Body of pancreas (tissue), 4 donors: Measurements from ENCODE around the gene SLC38A11. TPM values are rescaled to one million over a fixed set of nuclear protein-coding genes. Genes with fewer than 3 reads are reported as not detected.
"Not testable (repeated sequence)": the region's sequence is repeated elsewhere in the genome, so short reads cannot be mapped to it uniquely, and the experiment has no call there.

ENCODE experiments used
- ATAC-seq: fragments of 150-250 bp; one replicate; pipeline ENCODE4 v1.9.1; 2016
- DNase-seq, 4 donors: peaks; one replicate each; pipeline ENCODE4 v3.0.0-alpha.2; 2019
- H3K27ac ChIP-seq, 4 donors: fragments of 200-600 bp; sonication (generic); 1 replicate in 3 of 4; 2 replicates in 1 of 4; pipeline versions ENCODE4 v1.5.1 to v1.6.1; 2016 to 2019; ENCODE audit warnings: mild to moderate bottlenecking in 1 of 4, mixed read lengths in 1 of 4, moderate library complexity in 1 of 4
- H3K27me3 ChIP-seq, 2 donors: fragments of 200-600 bp; sonication (generic); one replicate each; pipeline ENCODE4 v1.6.0; 2016; ENCODE audit warnings: mild to moderate bottlenecking in 1 of 2
- H3K36me3 ChIP-seq, 2 donors: fragments of 200-600 bp; sonication (generic); replicated peaks in 1 of 2; 2 replicates each; pipeline ENCODE4 v1.5.1; 2016; ENCODE audit warnings: low read depth in 2 of 2; ENCODE audit not compliant: insufficient read depth in 1 of 2
- H3K4me1 ChIP-seq: fragments of 200-600 bp; sonication (generic); one replicate; pipeline ENCODE4 v1.6.0; 2016
- H3K4me3 ChIP-seq, 2 donors: fragments of 200-600 bp; sonication (generic); 1 replicate in 1 of 2; 2 replicates in 1 of 2; pipeline ENCODE4 v1.5.1; 2016 to 2019
- H3K9me3 ChIP-seq, 3 donors: fragments of 200-600 bp; sonication (generic); 1 replicate in 2 of 3; 2 replicates in 1 of 3; pipeline ENCODE4 v1.5.1; 2016
- CTCF ChIP-seq, 7 experiments: fragments of 450-650 bp in 4 of 7; fragments of 200-600 bp in 3 of 7; sonication (generic) in 3 of 7; IDR thresholded peaks; one replicate each; pipeline ENCODE4 v1.5.1; 2016 to 2019; ENCODE audit warnings: antibody characterized with exemption in 7 of 7
- POLR2A ChIP-seq, 3 donors: fragments of 450-650 bp; IDR thresholded peaks; one replicate each; pipeline ENCODE4 v1.6.1; 2016; ENCODE audit warnings: antibody characterized with exemption in 3 of 3, mild to moderate bottlenecking in 2 of 3
- WGBS, 2 donors: methylation state at CpG; one replicate each; pipeline ENCODE4 v1.1.5; 2017; 5-methylcytosine and 5-hydroxymethylcytosine counted together
- intact Hi-C: fragments of 100-400 bp; cut with DNase I; formaldehyde crosslinking; loops from one replicate; pipeline ENCODE4 v1.15.1; 2023
- total RNA-seq, 2 donors: library from RNA; depleted of rRNA; stranded (reverse); fragments of >200 nt; gene quantifications; one replicate each; pipeline ENCODE4 v1.1.0, GENCODE V29; 2016

Gene SLC38A11
- 1 to 10 TPM; 1.6 to 2.9 TPM for total RNA-seq

- Histone ChIP-seq H3K4me3 (peak within 1 kb of the TSS in 1 of 2 donors; percentile 45), H3K27ac (peak within 1 kb of the TSS in 3 of 4 donors; percentile 47 to 58 (median 49)), H3K9me3 (no peaks in the 10 kb centered on the region), H3K4me1 (no peaks in the 10 kb centered on the region), H3K36me3 (no peaks in the 10 kb centered on the region), H3K27me3 (no peaks in the 10 kb centered on the region)
- DNase-seq (peak; percentile 22 to 60 (median 36)), ATAC-seq (peak; percentile 82)
- TF ChIP-seq CTCF (IDR thresholded peaks at IDR 0.05) (peak in 3 of 7 experiments; percentile 7 to 33 (median 13)), POLR2A (IDR thresholded peaks at IDR 0.05) (no peak)
- WGBS, 2 donors: 17 to 19% methylated on average over 30 to 33 of the region's 34 CpGs
- intact Hi-C loops: no loop called here
Observed at GRCh38 chr2:164954954-164955701, at the start of gene SLC38A11. Gene SLC38A11 (minus strand): TSS chr2:164955525. CDS start chr2:164955247, 278 bp downstream.

- peaks cover 17% of the 10 kb centered on the region for H3K4me1 ChIP-seq
- TF ChIP-seq CTCF (IDR thresholded peaks at IDR 0.05) (no peak), POLR2A (IDR thresholded peaks at IDR 0.05) (no peak)
- intact Hi-C loops: no loop called here
Observed at GRCh38 chr2:165003443-165004130, 48.3 kb upstream of the SLC38A11 start.

GRCh38 chr2:165002638-165003037, 47.3 kb upstream of the SLC38A11 start:
- DNase-seq (no peak), ATAC-seq (no peak)
- TF ChIP-seq CTCF (IDR thresholded peaks at IDR 0.05) (no peak), POLR2A (IDR thresholded peaks at IDR 0.05) (no peak)
- intact Hi-C loops: no loop called here
- 85 to 91% methylated on average over 1 of the region's 1 CpG for WGBS, 2 donors
- H3K36me3 ChIP-seq: no peaks in the 10 kb centered on the region
- H3K4me3 ChIP-seq: no peak overlapping the region
- H3K27me3 ChIP-seq: no peaks in the 10 kb centered on the region
- H3K27ac ChIP-seq: no peak overlapping the region
- H3K9me3 ChIP-seq: no peaks in the 10 kb centered on the region
- peaks cover 7% of the 10 kb centered on the region for H3K4me1 ChIP-seq

More at GRCh38 chr2:165003443-165004130, 48.3 kb upstream of the SLC38A11 start:
- ATAC-seq (no peak), DNase-seq (no peak)
- H3K27me3 ChIP-seq: no peaks in the 10 kb centered on the region
- H3K4me3 ChIP-seq: no peak overlapping the region
- no peaks in the 10 kb centered on the region for H3K9me3 ChIP-seq
- H3K27ac ChIP-seq: no peak overlapping the region
- WGBS, 2 donors: 89 to 93% methylated on average over 16 to 24 of the region's 24 CpGs
- H3K36me3 ChIP-seq: no peaks in the 10 kb centered on the region

GRCh38 chr2:164994664-164995299, 39.5 kb upstream of the SLC38A11 start:
- DNase-seq, H3K4me1 ChIP-seq: not testable (repeated sequence)
- intact Hi-C loops: loop anchor here (10.0 kb wide), 1 partner anchor 300 kb away; no protein-coding TSS in a partner anchor

More at GRCh38 chr2:164994664-164995299, 39.5 kb upstream of the SLC38A11 start:
- WGBS, 2 donors: 95% methylated on average over 14 to 40 of the region's 43 CpGs
- not testable (repeated sequence) for H3K4me3 ChIP-seq, H3K27me3 ChIP-seq, H3K9me3 ChIP-seq, H3K27ac ChIP-seq, ATAC-seq, H3K36me3 ChIP-seq
